Lung (tissue), 12 donors: ENCODE results near the gene VPS11. TPM values are rescaled to one million over a fixed set of nuclear protein-coding genes. Genes with fewer than 3 reads are reported as not detected.
A peak's percentile ranks its signal among the peaks of the same experiment; 100 is the strongest.
"Not testable (repeated sequence)": the region's sequence is repeated elsewhere in the genome, so short reads cannot be mapped to it uniquely, and the experiment has no call there.

Experiments used
- ATAC-seq: fragments of 200-7000 bp; cut with Tn5 transposase; one replicate; pipeline ENCODE4 v1.9.1; 2020; ENCODE audit warnings: moderate number of reproducible peaks; ENCODE audit not compliant: insufficient read depth, low FRiP score
- DNase-seq, 3 donors: peaks; one replicate each; pipeline ENCODE4 v3.0.0-alpha.2; 2013 to 2017
- H3K27ac ChIP-seq, 2 donors: one replicate each; pipeline ENCODE4 v1.5.1; 2013; ENCODE audit warnings: mild to moderate bottlenecking in 2 of 2, moderate library complexity in 2 of 2, control low read depth in 1 of 2, inconsistent platforms in 1 of 2, low read depth in 1 of 2, low read length in 1 of 2
- H3K27me3 ChIP-seq, 3 donors: one replicate each; pipeline ENCODE4 v1.5.1; 2013; ENCODE audit warnings: low read length in 2 of 3; ENCODE audit not compliant: control insufficient read depth in 3 of 3, insufficient read depth in 3 of 3
- H3K36me3 ChIP-seq, 4 donors: one replicate each; pipeline ENCODE4 v1.5.1; 2013; ENCODE audit warnings: low read length in 4 of 4, mild to moderate bottlenecking in 1 of 4, moderate library complexity in 1 of 4; ENCODE audit not compliant: control insufficient read depth in 4 of 4, insufficient read depth in 4 of 4
- H3K4me1 ChIP-seq, 5 donors: one replicate each; pipeline ENCODE4 v1.5.1; 2013; ENCODE audit warnings: low read length in 5 of 5, mild to moderate bottlenecking in 2 of 5, moderate library complexity in 1 of 5; ENCODE audit not compliant: control insufficient read depth in 5 of 5, insufficient read depth in 5 of 5
- H3K4me3 ChIP-seq: one replicate; pipeline ENCODE4 v1.5.1; 2013; ENCODE audit warnings: mild to moderate bottlenecking, control low read depth, moderate library complexity
- H3K9ac ChIP-seq, 2 donors: one replicate each; pipeline ENCODE4 v1.5.1; 2013; ENCODE audit warnings: low read length in 2 of 2, control low read depth in 1 of 2; ENCODE audit not compliant: insufficient read depth in 1 of 2
- H3K9me3 ChIP-seq, 4 donors: one replicate each; pipeline ENCODE4 v1.5.1; 2013; ENCODE audit warnings: low read length in 3 of 4, mild to moderate bottlenecking in 1 of 4, moderate library complexity in 1 of 4; ENCODE audit not compliant: control insufficient read depth in 4 of 4, insufficient read depth in 3 of 4
- CTCF ChIP-seq: IDR thresholded peaks from 2 replicates; pipeline ENCODE4 v1.5.1; 2012; ENCODE audit warnings: mild to moderate bottlenecking; ENCODE audit errors: control extremely low read depth, extremely low read depth
- WGBS, 2 donors: extraction: QIAGEN DNeasy Blood & Tissue Kit; methylation state at CpG; one replicate each; pipeline ENCODE4 v1.1.7; 2013; 5-methylcytosine and 5-hydroxymethylcytosine counted together
- polyA plus RNA-seq, 2 donors: library from polyadenylated mRNA; stranded (reverse); fragments of 200-250 nt; gene quantifications; one replicate each; pipeline ENCODE4 v1.2.1, GENCODE V29; 2013
- total RNA-seq, 2 donors: library from RNA; depleted of rRNA in 1 of 2; stranded (reverse); fragments of >200 nt in 1 of 2; gene quantifications; one replicate each; pipeline ENCODE4 v1.2.1, GENCODE V29; 2014 to 2021
- donor health status: control.
- donor health status: control.
- donor health status: Bipolar disorder and iron deficiency.
- donor health status: healthy.
- donor health status: DM: yes; HTN: yes; CAD: no.

Gene VPS11
- total and polyA plus RNA-seq, 4 donors: 33.8 to 56.1 (median 35.3) TPM

DNA sequence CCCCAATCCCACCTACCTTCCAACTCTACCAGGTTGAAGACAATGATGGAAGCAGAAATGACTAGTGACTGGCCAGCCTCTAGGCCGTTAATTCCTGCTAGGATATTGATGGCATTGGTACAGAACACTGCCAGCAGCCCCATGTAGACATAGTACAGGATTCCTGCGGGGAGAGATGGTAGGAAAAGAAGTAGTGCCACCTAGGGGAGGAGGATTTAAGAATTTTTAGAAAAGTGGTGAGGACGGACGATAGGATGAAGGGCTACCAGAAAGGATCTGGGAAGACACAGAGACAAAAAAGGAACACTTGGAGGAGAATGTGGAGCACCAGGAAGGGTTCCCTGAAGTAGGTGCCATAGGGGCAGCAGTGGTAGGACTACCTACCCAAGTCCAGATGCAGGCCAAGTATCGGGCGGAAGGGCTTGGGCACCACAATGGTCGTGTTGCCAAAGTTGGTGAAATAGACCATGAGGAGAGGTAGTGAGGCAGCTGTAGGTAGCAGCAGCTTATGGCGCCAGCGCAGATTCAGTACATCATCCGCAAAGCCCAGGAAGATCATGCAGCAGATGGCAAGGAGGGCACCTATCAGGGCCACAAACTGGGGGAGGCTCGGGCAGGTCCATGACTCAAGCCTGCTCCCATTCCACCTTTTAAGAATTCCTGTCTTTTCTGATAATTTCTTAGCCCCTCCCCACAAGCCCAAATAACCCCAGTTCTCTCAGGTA is 32.8 kb downstream of the VPS11 start:
- 50 to 58% methylated on average over 11 of the region's 11 CpGs for WGBS, 2 donors
- DNase-seq (peak in 1 of 3 donors; percentile 42), ATAC-seq (no peak)
- H3K27ac ChIP-seq: peak overlapping the region in 1 of 2 donors; percentile 1
- no peaks in the 10 kb centered on the region for H3K27me3 ChIP-seq
- no peak for TF ChIP-seq CTCF
- H3K9me3 ChIP-seq: peaks cover 0 to 2% (median 0%) of the 10 kb centered on the region in 4 donors
- peaks cover 5 to 25% (median 16%) of the 10 kb centered on the region in 4 donors for H3K36me3 ChIP-seq
- H3K4me1 ChIP-seq: peaks cover 4 to 28% (median 8%) of the 10 kb centered on the region in 5 donors
- H3K4me3 ChIP-seq: peak overlapping the region; percentile 73
- no peak overlapping the region for H3K9ac ChIP-seq

DNA sequence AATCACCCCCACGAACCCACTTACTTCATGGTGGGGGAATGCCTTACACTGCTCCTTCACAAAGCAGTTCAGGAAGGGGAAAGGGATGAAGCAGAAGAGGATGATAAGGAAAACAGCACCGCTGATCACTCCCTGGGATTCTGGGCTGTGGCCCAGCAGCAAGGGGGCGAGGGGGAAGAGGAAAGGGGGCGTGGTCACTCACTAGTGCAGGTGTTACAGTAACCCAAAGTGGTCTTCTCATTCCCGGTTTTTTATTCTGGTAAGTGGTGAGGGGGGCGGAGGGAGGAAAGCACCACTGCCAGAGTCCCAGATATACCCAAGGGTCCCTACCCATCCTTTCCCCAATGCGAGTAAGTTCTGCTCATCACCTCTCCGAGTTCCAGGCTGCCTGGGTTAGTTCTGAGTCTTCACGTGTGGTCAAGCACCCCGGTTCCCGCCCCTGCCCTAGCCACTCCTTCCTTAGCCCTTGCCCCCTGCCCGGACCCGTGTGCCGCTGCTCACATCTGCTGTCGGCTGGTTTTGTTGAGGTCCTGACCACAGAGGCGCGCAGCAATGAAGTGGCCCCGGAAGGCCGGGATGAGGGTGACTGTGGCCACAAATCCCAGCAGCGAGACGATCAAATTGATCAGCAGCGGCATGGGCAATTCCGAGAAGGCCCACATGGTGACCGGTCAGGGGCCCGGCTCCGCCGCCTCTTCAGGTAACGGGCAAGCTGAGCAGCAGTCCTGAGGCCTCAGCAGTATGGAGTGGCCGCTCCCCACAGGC is 33.6 kb downstream of the VPS11 start:
- 1% methylated on average over 29 of the region's 29 CpGs for whole genome bisulfite sequencing, 2 donors
- DNase-seq (peak in 1 of 3 donors; percentile 33), ATAC-seq (peak; percentile 24)

GRCh38 chr11:119101759-119102423 is 34.3 kb downstream of the VPS11 start, which contains the start of gene DPAGT1:
TSS of gene DPAGT1 (minus strand) at chr11:119101853. CDS start at chr11:119101655, 198 bp downstream.
- peaks cover 4 to 29% (median 16%) of the 10 kb centered on the region in 5 donors for H3K4me1 ChIP-seq
- H3K4me3 ChIP-seq: peak within 1 kb of the TSS; percentile 73
- H3K36me3 ChIP-seq: peaks cover 5 to 19% (median 13%) of the 10 kb centered on the region in 4 donors
- peaks cover 0 to 2% (median 0%) of the 10 kb centered on the region in 4 donors for H3K9me3 ChIP-seq
- TF ChIP-seq CTCF: no peak
- H3K27ac ChIP-seq: peak within 1 kb of the TSS; percentile 77 to 92
- H3K9ac ChIP-seq: peak within 1 kb of the TSS; percentile 74 to 85
- ATAC-seq (peak; percentile 90), DNase-seq (peak; percentile 93 to 98 (median 98))
- 0% methylated on average over 32 of the region's 32 CpGs for WGBS, 2 donors
- H3K27me3 ChIP-seq: no peaks in the 10 kb centered on the region

More for the DNA sequence above, 33.6 kb downstream of the VPS11 start:
- Histone ChIP-seq H3K27ac (peak overlapping the region; percentile 77 to 92), H3K9ac (peak overlapping the region; percentile 74 to 85), H3K27me3 (no peaks in the 10 kb centered on the region), H3K36me3 (peaks cover 5 to 25% (median 16%) of the 10 kb centered on the region in 4 donors), H3K4me1 (peaks cover 4 to 22% (median 10%) of the 10 kb centered on the region in 5 donors), H3K4me3 (peak overlapping the region; percentile 73), H3K9me3 (peaks cover 0 to 2% (median 0%) of the 10 kb centered on the region in 4 donors)
- TF ChIP-seq CTCF: no peak

DNA sequence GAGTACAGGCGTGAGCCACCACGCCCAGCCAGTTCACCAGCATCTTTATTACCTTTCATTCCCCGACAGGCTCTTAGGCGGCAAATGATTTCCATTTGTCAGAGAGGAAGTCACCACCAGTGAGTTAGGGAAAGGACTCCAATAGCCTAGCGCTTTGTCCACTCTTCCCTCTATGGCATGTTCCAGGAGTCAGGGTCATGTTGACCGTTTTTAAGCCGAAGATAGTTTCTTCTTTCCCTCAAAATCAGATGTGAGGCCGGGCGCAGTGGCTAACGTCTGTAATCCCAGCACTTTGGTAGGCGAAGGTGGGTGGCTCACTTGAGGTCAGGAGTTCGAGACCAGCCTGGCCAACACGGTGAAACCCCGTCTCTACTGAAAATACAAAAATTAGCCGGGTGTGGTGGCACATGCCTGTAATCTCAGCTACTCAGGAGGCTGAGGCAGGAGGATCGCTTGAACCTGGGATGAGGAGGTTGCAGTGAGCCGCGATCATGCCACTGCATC is 35.6 kb downstream of the VPS11 start:
- not testable (repeated sequence) for DNase-seq, H3K9me3 ChIP-seq, H3K9ac ChIP-seq, H3K36me3 ChIP-seq, ATAC-seq, H3K27me3 ChIP-seq, H3K4me3 ChIP-seq
- H3K27ac ChIP-seq: peak overlapping the region; percentile 71 to 92
- WGBS, 2 donors: 84 to 89% methylated on average over 18 of the region's 18 CpGs
- H3K4me1 ChIP-seq: peaks cover 4 to 35% (median 18%) of the 10 kb centered on the region in 5 donors
